Effector memory CD8-positive, alpha-beta T cell (primary cell): Measurements from ENCODE around the gene SBF2.

Experiments
- ATAC-seq: fragments of 150-1000 bp; cut with Tn5 transposase; replicated peaks from 2 replicates; pipeline ENCODE4 v1.10.0; 2021; ENCODE audit warnings: mild to moderate bottlenecking, moderate library complexity
- DNase-seq, 3 experiments: peaks; one replicate each; pipeline ENCODE4 v3.0.0; 2021
- H3K27ac Mint-ChIP-seq, 2 donors: one replicate each; pipeline ENCODE4 v1.8.0; 2022; ENCODE audit warnings: mild to moderate bottlenecking in 2 of 2, mixed read lengths in 2 of 2, moderate library complexity in 2 of 2
- H3K27me3 Mint-ChIP-seq, 2 donors: one replicate each; pipeline ENCODE4 v1.8.0; 2022; ENCODE audit warnings: mixed read lengths in 2 of 2
- H3K36me3 Mint-ChIP-seq: one replicate; pipeline ENCODE4 v1.8.0; 2022; ENCODE audit warnings: mild to moderate bottlenecking, moderate library complexity, mixed read lengths; ENCODE audit not compliant: insufficient read depth
- H3K4me1 Mint-ChIP-seq, 2 donors: one replicate each; pipeline ENCODE4 v1.8.0; 2022; ENCODE audit warnings: low read depth in 2 of 2, mixed read lengths in 2 of 2
- H3K4me3 Mint-ChIP-seq, 2 donors: one replicate each; pipeline ENCODE4 v1.8.0; 2022; ENCODE audit warnings: mild to moderate bottlenecking in 2 of 2, mixed read lengths in 2 of 2, moderate library complexity in 2 of 2
- H3K9me3 Mint-ChIP-seq, 2 donors: one replicate each; pipeline ENCODE4 v1.8.0; 2022; ENCODE audit warnings: mixed read lengths in 2 of 2

SBF2 gene

DNA sequence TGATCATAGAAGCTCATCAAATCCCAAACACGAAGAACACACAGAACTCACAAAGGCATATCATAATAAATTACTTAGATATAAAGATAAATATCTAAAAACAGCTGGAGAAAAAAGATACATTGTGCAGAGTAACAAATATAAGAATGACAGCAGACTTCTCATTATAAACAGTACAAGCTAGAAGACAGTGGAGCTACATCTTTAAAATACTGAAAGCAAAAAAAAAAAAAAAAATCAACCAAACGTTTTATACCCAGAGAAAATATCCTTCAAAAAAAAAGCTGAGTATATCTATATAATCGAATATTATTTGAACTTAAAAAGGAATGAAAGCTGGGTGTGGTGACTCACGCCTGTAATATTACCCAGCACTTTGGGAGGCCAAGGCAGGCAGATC, 90.0 kb downstream of the SBF2 start:
- Mint-ChIP-seq H3K27me3 (no peaks in the 10 kb centered on the region), H3K4me3 (no peak overlapping the region), H3K27ac (no peak overlapping the region), H3K36me3 (peaks cover 3% of the 10 kb centered on the region), H3K9me3 (peaks cover 4 to 9% of the 10 kb centered on the region in 2 donors), H3K4me1 (peaks cover 0 to 4% of the 10 kb centered on the region in 2 donors)
- DNase-seq (no peak), ATAC-seq (no peak)

DNA sequence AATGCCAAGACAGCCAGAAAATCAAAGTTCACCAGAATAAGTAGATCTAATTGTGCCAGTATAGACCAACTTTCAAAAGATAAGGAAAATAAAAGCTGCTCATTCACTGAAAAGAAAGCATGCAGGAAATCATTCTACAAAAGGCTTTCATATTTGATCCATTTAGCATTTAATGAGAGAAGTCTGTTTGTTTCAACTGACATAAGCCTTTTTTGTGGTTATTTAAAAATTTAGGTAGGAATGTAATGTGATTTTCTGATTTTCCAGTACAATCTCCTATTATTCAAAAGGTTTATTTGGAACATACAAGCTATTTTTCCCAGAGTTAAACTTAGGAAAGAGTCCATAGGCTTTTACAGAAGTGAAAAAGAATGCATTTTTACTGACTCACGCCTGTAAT, 92.7 kb downstream of the SBF2 start:
- H3K36me3 Mint-ChIP-seq, result peaks cover 3% of the 10 kb centered on the region
- no peak overlapping the region for H3K4me3 Mint-ChIP-seq
- ATAC-seq, result no peak
- no peaks in the 10 kb centered on the region for H3K27me3 Mint-ChIP-seq
- no peak overlapping the region for H3K27ac Mint-ChIP-seq
- peaks cover 0 to 4% of the 10 kb centered on the region in 2 donors for H3K4me1 Mint-ChIP-seq
- peaks cover 4 to 9% of the 10 kb centered on the region in 2 donors for H3K9me3 Mint-ChIP-seq
- DNase-seq, result no peak

DNA sequence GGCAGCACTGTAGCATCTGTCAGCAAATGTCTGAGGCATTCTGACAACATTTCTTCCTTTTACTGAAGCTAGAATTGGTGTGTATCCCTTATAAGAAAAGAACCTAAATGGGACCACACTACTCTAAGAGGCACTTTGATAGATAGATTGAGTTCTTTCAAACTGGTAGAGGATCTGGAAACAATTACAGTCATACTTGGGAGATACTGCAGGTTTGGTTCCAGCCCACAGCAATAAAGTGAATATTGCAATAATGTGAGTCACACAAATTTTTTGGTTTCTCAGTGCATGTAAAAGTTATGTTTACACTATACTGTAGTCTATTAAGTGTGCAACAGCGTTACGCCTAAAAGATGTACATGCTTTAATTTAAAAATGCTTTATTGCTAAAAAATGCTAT, 96.9 kb downstream of the SBF2 start:
- Mint-ChIP-seq H3K27ac (no peak overlapping the region), H3K4me1 (peaks cover 0 to 2% of the 10 kb centered on the region in 2 donors), H3K4me3 (no peak overlapping the region), H3K36me3 (no peaks in the 10 kb centered on the region), H3K9me3 (no peaks in the 10 kb centered on the region), H3K27me3 (no peaks in the 10 kb centered on the region)
- no peak for ATAC-seq
- no peak for DNase-seq

DNA sequence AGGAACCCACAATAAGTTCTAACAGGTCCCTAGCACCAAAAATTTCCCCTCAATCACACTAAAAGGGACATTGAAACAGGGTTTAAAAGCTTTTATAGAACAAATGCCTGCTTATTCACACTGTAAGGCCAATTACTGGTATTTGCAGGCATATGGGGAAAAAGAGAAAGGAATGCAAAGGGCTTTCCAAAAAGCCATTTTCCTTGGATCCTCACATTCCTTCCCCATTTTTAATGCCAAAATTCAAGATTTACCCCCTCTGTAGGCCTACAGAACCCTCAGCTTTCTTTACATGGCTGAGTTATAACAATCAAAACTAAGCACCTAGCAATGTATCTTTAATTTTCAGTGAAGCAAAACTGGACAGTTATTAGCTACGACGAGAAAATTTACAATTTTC, 102.0 kb downstream of the SBF2 start:
- no peaks in the 10 kb centered on the region for H3K4me1 Mint-ChIP-seq
- ATAC-seq (no peak), DNase-seq (no peak)
- no peaks in the 10 kb centered on the region for H3K36me3 Mint-ChIP-seq
- no peaks in the 10 kb centered on the region for H3K9me3 Mint-ChIP-seq
- H3K27ac Mint-ChIP-seq, result no peak overlapping the region
- no peak overlapping the region for H3K4me3 Mint-ChIP-seq
- H3K27me3 Mint-ChIP-seq, result no peaks in the 10 kb centered on the region

DNA sequence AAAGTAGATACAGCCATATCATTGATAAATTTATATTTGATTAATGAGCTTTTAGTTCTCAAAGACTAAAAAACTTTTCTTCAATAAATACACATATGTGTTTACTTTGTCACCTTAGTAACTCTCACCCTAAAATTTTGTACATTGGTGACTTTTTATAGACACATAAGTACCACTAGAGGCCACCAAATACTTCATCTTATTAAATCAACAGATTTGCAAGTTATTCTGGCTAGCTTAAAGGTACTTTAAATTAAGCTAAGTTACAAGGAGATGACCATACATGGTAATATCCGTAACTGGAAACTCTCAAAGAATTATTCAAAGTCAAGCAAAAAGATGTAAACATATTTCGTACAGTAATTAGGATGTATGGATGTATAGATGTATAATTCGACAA, 112.2 kb downstream of the SBF2 start:
- no peaks in the 10 kb centered on the region for H3K4me1 Mint-ChIP-seq
- DNase-seq (no peak), ATAC-seq (no peak)
- H3K27me3 Mint-ChIP-seq, result no peaks in the 10 kb centered on the region
- no peak overlapping the region for H3K27ac Mint-ChIP-seq
- H3K4me3 Mint-ChIP-seq, result no peak overlapping the region
- H3K36me3 Mint-ChIP-seq, result no peaks in the 10 kb centered on the region
- H3K9me3 Mint-ChIP-seq, result no peaks in the 10 kb centered on the region

DNA sequence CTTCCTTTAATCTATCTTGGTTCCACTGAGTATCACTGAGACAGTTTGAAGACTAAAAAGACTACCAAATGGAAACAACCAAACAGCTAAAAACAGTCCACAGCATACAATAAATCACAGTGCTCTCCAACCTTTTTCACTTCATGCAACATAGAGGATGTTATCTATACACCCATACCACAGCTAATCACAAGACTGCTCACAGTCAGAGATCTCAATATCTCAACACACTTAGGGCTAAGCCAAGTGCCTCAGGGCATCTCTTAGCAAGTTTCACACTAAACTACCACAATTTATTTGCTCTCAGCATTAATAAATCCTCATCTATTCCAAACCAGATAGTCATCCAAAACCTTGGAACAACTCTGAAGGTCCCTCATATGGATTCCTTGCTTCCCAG, 129.4 kb downstream of the SBF2 start:
- Mint-ChIP-seq H3K36me3 (no peaks in the 10 kb centered on the region), H3K9me3 (no peaks in the 10 kb centered on the region), H3K4me1 (peaks cover 11 to 13% of the 10 kb centered on the region in 2 donors), H3K27ac (no peak overlapping the region), H3K27me3 (no peaks in the 10 kb centered on the region), H3K4me3 (no peak overlapping the region)
- DNase-seq (no peak), ATAC-seq (no peak)

DNA sequence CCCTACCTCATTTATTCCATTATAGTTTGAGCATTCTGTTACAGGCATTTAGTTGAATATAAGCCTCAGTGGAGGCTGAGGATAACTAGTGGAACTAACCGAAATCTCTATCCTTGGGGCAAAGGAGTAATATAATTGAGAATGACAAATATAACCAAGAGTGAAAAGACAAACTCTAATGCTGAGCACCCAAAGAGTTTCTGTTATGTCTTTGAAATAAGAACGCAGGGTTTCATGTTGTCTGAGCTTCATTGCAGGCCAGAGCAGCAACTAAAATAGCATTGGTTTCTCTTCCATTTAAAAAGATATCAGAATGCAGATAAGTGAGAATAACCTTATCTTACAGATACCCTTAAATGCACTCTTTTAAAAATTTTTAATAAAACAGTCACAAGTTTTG, 131.8 kb downstream of the SBF2 start:
- H3K36me3 Mint-ChIP-seq, result no peaks in the 10 kb centered on the region
- peaks cover 7 to 13% of the 10 kb centered on the region in 2 donors for H3K4me1 Mint-ChIP-seq
- H3K27me3 Mint-ChIP-seq, result no peaks in the 10 kb centered on the region
- peak overlapping the region in 1 of 2 donors; percentile 29 for H3K27ac Mint-ChIP-seq
- H3K9me3 Mint-ChIP-seq, result peaks cover 0 to 9% of the 10 kb centered on the region in 2 donors
- H3K4me3 Mint-ChIP-seq, result no peak overlapping the region
- DNase-seq (no peak), ATAC-seq (no peak)

DNA sequence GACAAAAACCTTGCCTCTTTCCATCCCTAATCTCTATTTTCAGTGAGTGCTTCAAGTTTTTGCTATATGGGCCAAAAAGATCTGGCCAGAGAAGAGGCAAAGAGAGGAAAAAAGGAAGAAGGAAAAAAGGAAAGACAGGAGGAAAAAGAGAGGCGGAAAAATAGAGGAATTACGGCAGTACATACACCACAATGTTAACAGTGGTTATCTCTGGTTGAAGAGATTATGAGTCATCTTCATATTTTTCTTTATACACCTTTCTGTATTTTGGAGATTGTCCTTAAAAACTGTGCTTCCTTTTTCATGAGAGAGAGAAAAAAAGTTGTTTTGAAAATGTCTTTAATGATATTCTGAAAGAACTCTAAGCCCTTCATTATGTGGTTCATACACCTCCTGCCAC, 133.7 kb downstream of the SBF2 start:
- ATAC-seq, result no peak
- H3K4me3 Mint-ChIP-seq, result no peak overlapping the region
- peaks cover 7 to 15% of the 10 kb centered on the region in 2 donors for H3K4me1 Mint-ChIP-seq
- H3K36me3 Mint-ChIP-seq, result no peaks in the 10 kb centered on the region
- H3K27ac Mint-ChIP-seq, result no peak overlapping the region
- DNase-seq, result no peak
- H3K9me3 Mint-ChIP-seq, result peaks cover 0 to 9% of the 10 kb centered on the region in 2 donors
- H3K27me3 Mint-ChIP-seq, result no peaks in the 10 kb centered on the region

DNA sequence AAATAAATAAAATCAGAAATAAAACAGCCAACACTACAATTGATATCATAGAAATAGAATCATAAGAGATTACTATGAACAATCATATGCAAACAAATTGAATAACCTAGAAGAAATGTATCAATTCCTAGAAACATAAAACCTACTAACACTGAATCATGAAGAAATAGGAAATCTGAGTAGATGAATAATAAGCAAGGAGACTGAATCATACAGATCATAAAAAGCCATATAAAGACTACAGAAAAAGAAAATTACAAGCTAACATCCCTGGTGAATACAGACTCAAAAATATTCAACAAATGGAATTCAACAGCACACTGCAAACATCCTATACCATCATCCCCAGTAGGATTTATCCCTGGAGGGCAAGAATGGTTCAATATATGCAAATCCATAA, 135.6 kb downstream of the SBF2 start:
- H3K36me3 Mint-ChIP-seq, result no peaks in the 10 kb centered on the region
- H3K27me3 Mint-ChIP-seq, result no peaks in the 10 kb centered on the region
- H3K4me1 Mint-ChIP-seq, result peaks cover 0 to 13% of the 10 kb centered on the region in 2 donors
- no peak for DNase-seq
- no peak overlapping the region for H3K4me3 Mint-ChIP-seq
- no peak for ATAC-seq
- H3K9me3 Mint-ChIP-seq, result peaks cover 0 to 9% of the 10 kb centered on the region in 2 donors
- no peak overlapping the region for H3K27ac Mint-ChIP-seq

DNA sequence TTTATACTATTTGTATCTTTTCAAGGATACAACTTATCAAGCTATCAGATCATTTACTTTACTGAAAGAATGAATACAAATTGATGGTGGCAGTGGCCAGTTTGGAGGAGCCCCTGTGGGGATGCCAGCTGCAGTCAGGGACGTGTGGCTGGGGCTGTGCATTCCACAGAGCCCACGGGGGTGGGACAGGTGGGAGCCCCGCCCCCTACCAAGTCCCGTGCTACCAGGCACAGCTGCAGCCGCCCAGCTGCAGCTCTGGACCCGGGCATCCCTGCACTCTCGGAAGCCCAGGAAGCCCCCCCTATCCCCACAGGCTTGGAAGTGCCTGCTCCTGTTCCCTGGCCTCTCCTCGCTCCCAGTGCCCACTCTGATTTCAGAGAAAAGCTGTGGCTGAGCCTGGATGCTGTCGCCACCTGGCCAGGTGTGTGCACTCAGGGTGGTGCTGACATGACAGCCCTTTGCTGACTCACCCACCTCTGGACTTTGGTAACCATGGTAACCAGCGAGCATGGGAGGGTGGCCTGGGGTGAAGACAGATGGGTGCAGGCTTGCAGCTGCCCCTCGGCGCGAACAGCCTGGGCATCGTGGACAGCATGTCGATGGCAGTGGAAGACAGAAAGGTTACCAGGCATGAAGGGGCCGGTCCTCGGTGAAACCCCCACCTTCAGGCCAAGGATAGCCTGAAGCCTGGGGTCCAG, 138.1 kb downstream of the SBF2 start:
- H3K27ac Mint-ChIP-seq, result no peak overlapping the region
- peaks cover 0 to 9% of the 10 kb centered on the region in 2 donors for H3K9me3 Mint-ChIP-seq
- H3K4me3 Mint-ChIP-seq, result no peak overlapping the region
- H3K36me3 Mint-ChIP-seq, result no peaks in the 10 kb centered on the region
- peaks cover 0 to 6% of the 10 kb centered on the region in 2 donors for H3K4me1 Mint-ChIP-seq
- H3K27me3 Mint-ChIP-seq, result no peaks in the 10 kb centered on the region
- DNase-seq (no peak), ATAC-seq (no peak)

DNA sequence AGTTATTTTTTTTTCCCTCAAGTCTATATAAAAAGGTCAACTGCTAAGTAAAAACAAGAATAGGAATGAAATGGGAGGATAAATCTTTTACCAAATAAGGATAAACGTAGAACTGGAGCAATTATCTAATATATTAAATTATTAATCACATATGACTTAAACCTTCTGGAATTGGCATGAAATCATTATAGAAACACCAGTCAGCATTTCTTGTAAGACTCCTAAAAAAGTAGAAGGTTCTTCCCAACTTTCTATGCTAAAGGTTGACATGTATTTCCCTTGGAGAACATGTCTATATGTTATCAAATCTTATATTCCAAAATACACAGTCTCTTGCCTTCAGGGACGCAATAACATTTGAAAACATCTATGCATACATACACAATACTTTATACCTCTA, 143.2 kb downstream of the SBF2 start:
- no peaks in the 10 kb centered on the region for H3K36me3 Mint-ChIP-seq
- peaks cover 0 to 5% of the 10 kb centered on the region in 2 donors for H3K27me3 Mint-ChIP-seq
- no peak overlapping the region for H3K4me3 Mint-ChIP-seq
- ATAC-seq (no peak), DNase-seq (no peak)
- no peak overlapping the region for H3K27ac Mint-ChIP-seq
- H3K9me3 Mint-ChIP-seq, result peaks cover 0 to 3% of the 10 kb centered on the region in 2 donors
- peaks cover 0 to 2% of the 10 kb centered on the region in 2 donors for H3K4me1 Mint-ChIP-seq

DNA sequence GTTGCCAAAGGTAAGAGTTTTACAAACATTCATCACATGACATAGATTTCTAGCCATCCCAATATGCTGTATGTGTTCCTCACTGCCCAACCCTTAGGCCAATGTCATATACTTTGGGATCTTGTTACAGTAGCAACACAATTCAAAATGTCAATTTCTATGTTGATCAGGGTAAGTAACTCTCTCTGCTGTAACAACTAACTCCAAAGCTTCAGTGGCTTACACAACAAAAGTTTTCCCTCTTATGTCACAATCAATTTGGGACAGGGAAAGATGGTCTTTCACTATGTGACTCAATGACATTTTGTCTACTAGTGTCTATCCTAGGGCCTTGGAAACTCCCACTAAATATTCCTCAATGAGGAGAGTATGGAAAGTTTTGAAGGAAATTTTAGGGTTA, 144.5 kb downstream of the SBF2 start:
- ATAC-seq (no peak), DNase-seq (no peak)
- Mint-ChIP-seq H3K4me1 (peaks cover 0 to 4% of the 10 kb centered on the region in 2 donors), H3K9me3 (peaks cover 0 to 3% of the 10 kb centered on the region in 2 donors), H3K27me3 (peaks cover 0 to 5% of the 10 kb centered on the region in 2 donors), H3K36me3 (no peaks in the 10 kb centered on the region), H3K4me3 (no peak overlapping the region), H3K27ac (no peak overlapping the region)

DNA sequence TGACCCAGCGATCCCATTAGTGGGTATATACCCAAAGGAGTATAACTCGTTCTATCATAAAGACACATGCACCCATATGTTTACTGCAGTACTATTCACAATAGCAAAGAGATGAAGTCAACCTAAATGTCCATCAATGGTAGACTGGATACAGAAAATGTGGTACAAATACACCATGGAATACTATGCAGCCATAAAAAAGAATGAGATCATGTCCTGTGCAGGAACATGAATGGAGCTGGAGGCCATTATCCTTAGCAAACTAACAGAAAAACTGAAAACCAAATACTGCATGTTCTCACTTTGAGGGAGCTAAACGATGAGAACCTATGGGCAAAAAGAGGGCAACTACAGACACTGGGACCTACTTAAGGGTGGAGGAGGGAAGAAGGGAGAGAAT, 146.8 kb downstream of the SBF2 start:
- H3K4me1 Mint-ChIP-seq, result peaks cover 0 to 4% of the 10 kb centered on the region in 2 donors
- H3K27ac Mint-ChIP-seq, result no peak overlapping the region
- DNase-seq, result no peak
- no peak overlapping the region for H3K4me3 Mint-ChIP-seq
- H3K9me3 Mint-ChIP-seq, result peaks cover 0 to 3% of the 10 kb centered on the region in 2 donors
- peaks cover 0 to 5% of the 10 kb centered on the region in 2 donors for H3K27me3 Mint-ChIP-seq
- H3K36me3 Mint-ChIP-seq, result no peaks in the 10 kb centered on the region
- no peak for ATAC-seq

DNA sequence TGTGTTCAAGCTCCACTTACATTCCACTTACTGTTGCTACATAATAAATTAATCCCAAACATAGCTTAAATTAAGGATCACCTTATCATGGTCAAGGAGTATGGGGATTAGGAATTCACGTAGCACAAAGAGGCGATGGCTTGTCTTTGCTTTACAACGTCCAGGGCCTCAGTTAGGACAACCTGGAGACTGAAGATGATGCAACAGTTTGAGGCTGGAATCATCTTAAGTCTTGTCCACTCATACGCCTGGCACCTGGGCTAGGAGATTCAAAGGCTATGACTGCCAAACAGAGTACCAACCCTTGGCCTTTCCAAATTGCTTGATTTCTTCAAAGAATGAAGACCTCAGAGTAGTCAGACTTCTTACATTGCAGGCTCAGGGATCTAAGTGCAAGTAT, 149.1 kb downstream of the SBF2 start:
- H3K4me1 Mint-ChIP-seq, result peaks cover 0 to 4% of the 10 kb centered on the region in 2 donors
- H3K36me3 Mint-ChIP-seq, result no peaks in the 10 kb centered on the region
- no peak overlapping the region for H3K27ac Mint-ChIP-seq
- peaks cover 0 to 5% of the 10 kb centered on the region in 2 donors for H3K27me3 Mint-ChIP-seq
- peaks cover 0 to 3% of the 10 kb centered on the region in 2 donors for H3K9me3 Mint-ChIP-seq
- no peak overlapping the region for H3K4me3 Mint-ChIP-seq
- ATAC-seq (no peak), DNase-seq (no peak)
